ENCODE measurements around the gene CNIH3. TPM values are rescaled to one million over a fixed set of nuclear protein-coding genes. Genes with fewer than 3 reads are reported as not detected.

The CNIH3 gene
- total and polyA plus RNA-seq, 2 of the 4 experiments (the other 2 are of a cell fraction) = 2.0 to 2.9 TPM

- TF ChIP-seq, protein P1, sequence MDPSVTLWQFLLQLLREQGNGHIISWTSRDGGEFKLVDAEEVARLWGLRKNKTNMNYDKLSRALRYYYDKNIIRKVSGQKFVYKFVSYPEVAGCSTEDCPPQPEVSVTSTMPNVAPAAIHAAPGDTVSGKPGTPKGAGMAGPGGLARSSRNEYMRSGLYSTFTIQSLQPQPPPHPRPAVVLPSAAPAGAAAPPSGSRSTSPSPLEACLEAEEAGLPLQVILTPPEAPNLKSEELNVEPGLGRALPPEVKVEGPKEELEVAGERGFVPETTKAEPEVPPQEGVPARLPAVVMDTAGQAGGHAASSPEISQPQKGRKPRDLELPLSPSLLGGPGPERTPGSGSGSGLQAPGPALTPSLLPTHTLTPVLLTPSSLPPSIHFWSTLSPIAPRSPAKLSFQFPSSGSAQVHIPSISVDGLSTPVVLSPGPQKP (IDR thresholded peaks at IDR 0.05; ENCODE audit: borderline replicate concordance, low read depth, low read length) = no peak
Observed at GRCh38 chr1:224726441-224727182, 110.5 kb downstream of the CNIH3 start (continued).

All from IMR-90 (cell line).